ENCODE measurements around the gene GOSR1.

- TF ChIP-seq GATA3 (IDR thresholded peaks at IDR 0.05; ENCODE audit: borderline replicate concordance) (no peak), MYC (IDR thresholded peaks at IDR 0.05; ENCODE audit: borderline replicate concordance, low read length) (no peak), CBX2 (IDR thresholded peaks at IDR 0.05; ENCODE audit: borderline replicate concordance, low read depth) (no peak), POLR2AphosphoS2 (conservative IDR thresholded peaks at IDR 0.05; ENCODE audit: low read length) (no peak), CTCF (IDR thresholded peaks at IDR 0.05) (no peak), ZC3H11A (IDR thresholded peaks at IDR 0.05) (no peak), RNF2 (IDR thresholded peaks at IDR 0.05; ENCODE audit: borderline replicate concordance, low read depth) (no peak), MAZ (IDR thresholded peaks at IDR 0.05; ENCODE audit: borderline replicate concordance, low read depth, low read length) (no peak), FOXS1 (CRISPR knock-in tag; IDR thresholded peaks at IDR 0.05) (no peak), POLR2A (IDR thresholded peaks at IDR 0.05; ENCODE audit: low read length) (no peak), CHD4 (IDR thresholded peaks at IDR 0.05; ENCODE audit: borderline replicate concordance) (no peak), NR3C1 (IDR thresholded peaks at IDR 0.05) (no peak), JUNB (IDR thresholded peaks at IDR 0.05) (no peak), CHD2 (IDR thresholded peaks at IDR 0.05; ENCODE audit: low read length, partially characterized antibody) (no peak)
These were observed 40.5 kb upstream of the GOSR1 start for GRCh38 chr17:30436729-30437128.
